OCI-LY1 (cell line): ENCODE data around the gene CKB.

ENCODE experiments used
- H2AFZ ChIP-seq: fragments of 200-600 bp; sonication (generic), shearing (Covaris generic); 2 replicates; pipeline ENCODE4 v1.6.0; 2014; ENCODE audit warnings: antibody characterized with exemption, mild to moderate bottlenecking, low read length
- H3F3A ChIP-seq: fragments of 200-600 bp; sonication (generic), shearing (Covaris generic); 2 replicates; pipeline ENCODE4 v1.6.0; 2014; ENCODE audit warnings: mild to moderate bottlenecking, antibody characterized with exemption, low read length, moderate library complexity; ENCODE audit not compliant: insufficient read depth
- H3K27ac ChIP-seq: fragments of 200-600 bp; sonication (generic); 2 replicates; pipeline ENCODE4 v1.5.1; 2014; ENCODE audit warnings: low read length, mixed run types, mild to moderate bottlenecking, low read depth; ENCODE audit not compliant: poor library complexity, severe bottlenecking
- H3K27me3 ChIP-seq: fragments of 200-600 bp; sonication (generic); 2 replicates; pipeline ENCODE4 v1.6.0; 2014; ENCODE audit warnings: antibody characterized with exemption, mild to moderate bottlenecking, low read length, moderate library complexity; ENCODE audit not compliant: insufficient read depth
- H3K36me3 ChIP-seq: fragments of 200-600 bp; sonication (generic); 2 replicates; pipeline ENCODE4 v1.6.1; 2014; ENCODE audit warnings: mild to moderate bottlenecking, antibody characterized with exemption, low read length, moderate library complexity, mixed read lengths; ENCODE audit not compliant: insufficient read depth
- H3K4me1 ChIP-seq: fragments of 200-600 bp; sonication (generic); 2 replicates; pipeline ENCODE4 v1.5.1; 2014; ENCODE audit warnings: mild to moderate bottlenecking, low read length, moderate library complexity; ENCODE audit not compliant: insufficient read depth, severe bottlenecking
- H3K4me2 ChIP-seq: fragments of 200-600 bp; sonication (generic), shearing (Covaris generic); 2 replicates; pipeline ENCODE4 v1.6.1; 2014; ENCODE audit warnings: low read length
- H3K4me3 ChIP-seq: fragments of 200-600 bp; sonication (generic); 2 replicates; pipeline ENCODE4 v1.5.1; 2014; ENCODE audit warnings: low read length, low read depth, mild to moderate bottlenecking, mixed read lengths; ENCODE audit not compliant: poor library complexity, severe bottlenecking
- H3K79me2 ChIP-seq: fragments of 200-600 bp; shearing (Covaris generic); 2 replicates; pipeline ENCODE4 v1.6.1; 2016; ENCODE audit warnings: mixed run types, low read length, mixed read lengths; ENCODE audit not compliant: insufficient read depth
- H3K9ac ChIP-seq: fragments of 200-600 bp; sonication (generic), shearing (Covaris generic); 2 replicates; pipeline ENCODE4 v1.6.1; 2014; ENCODE audit warnings: mild to moderate bottlenecking, low read length, mixed read lengths
- H3K9me2 ChIP-seq: fragments of 200-600 bp; sonication (generic), shearing (Covaris generic); 2 replicates; pipeline ENCODE4 v1.6.1; 2014; ENCODE audit warnings: low read depth, mild to moderate bottlenecking, low read length, mixed read lengths
- H3K9me3 ChIP-seq: fragments of 200-600 bp; shearing (Covaris generic); 2 replicates; pipeline ENCODE4 v1.6.1; 2014; ENCODE audit warnings: low read length, mixed read lengths
- H4K20me1 ChIP-seq: fragments of 200-600 bp; sonication (generic), shearing (Covaris generic); 2 replicates; pipeline ENCODE4 v1.6.0; 2016; ENCODE audit warnings: mild to moderate bottlenecking, low read length; ENCODE audit not compliant: insufficient read depth
- CTCF ChIP-seq: fragments of 200-600 bp; sonication (generic), shearing (Covaris generic); IDR thresholded peaks from 2 replicates; pipeline ENCODE4 v1.5.1; 2017; ENCODE audit warnings: mild to moderate bottlenecking, antibody characterized with exemption, low read length, moderate library complexity, mixed read lengths
- EZH2 ChIP-seq: fragments of 200-600 bp; sonication (generic), shearing (Covaris generic); IDR thresholded peaks from 2 replicates; pipeline ENCODE4 v1.8.0; 2017; ENCODE audit warnings: borderline replicate concordance, mixed run types, mild to moderate bottlenecking, antibody characterized with exemption, low read length, moderate library complexity, mixed read lengths

CKB gene

GRCh38 chr14:103522649-103523574, at the start of gene CKB:
Gene CKB (minus strand): TSS chr14:103522830. CDS start chr14:103522493, 337 bp downstream.
- Histone ChIP-seq H3K9me2 (no peaks in the 10 kb centered on the region), H3K27me3 (no peaks in the 10 kb centered on the region; the same call in 1 of the 2 replicates), H3K9me3 (no peaks in the 10 kb centered on the region), H3K36me3 (no peaks in the 10 kb centered on the region), H3K4me3 (peak within 1 kb of the TSS; percentile 55), H3K4me1 (peaks cover 25% of the 10 kb centered on the region), H3K4me2 (peak within 1 kb of the TSS; percentile 63), H3K27ac (no peak within 1 kb of the TSS), H3K9ac (no peak within 1 kb of the TSS; the same call in 1 of the 2 replicates), H2AFZ (no peak within 1 kb of the TSS), H3F3A (no peaks in the 10 kb centered on the region), H4K20me1 (no peaks in the 10 kb centered on the region), H3K79me2 (no peaks in the 10 kb centered on the region)
- TF ChIP-seq EZH2 (no peak), CTCF (no peak)

GRCh38 chr14:103569408-103569807, 46.8 kb upstream of the CKB start:
- no peak for TF ChIP-seq CTCF
- peaks cover 11% of the 10 kb centered on the region for H3K36me3 ChIP-seq
- no peaks in the 10 kb centered on the region for H3K9me3 ChIP-seq
- H3K27ac ChIP-seq: peak overlapping the region; percentile 16
- no peak overlapping the region for H2AFZ ChIP-seq
- no peak overlapping the region for H3K9ac ChIP-seq
- H3K4me2 ChIP-seq: no peak overlapping the region
- no peaks in the 10 kb centered on the region for H3K9me2 ChIP-seq
- peaks cover 28% of the 10 kb centered on the region for H3K4me1 ChIP-seq
- H3K79me2 ChIP-seq: peaks cover 28% of the 10 kb centered on the region
- no peaks in the 10 kb centered on the region for H4K20me1 ChIP-seq
- H3K27me3 ChIP-seq: no peaks in the 10 kb centered on the region
- no peak overlapping the region for H3K4me3 ChIP-seq
- H3F3A ChIP-seq: no peaks in the 10 kb centered on the region

- Histone ChIP-seq H3K9me2 (no peaks in the 10 kb centered on the region), H3K79me2 (peaks cover 33% of the 10 kb centered on the region), H3K4me2 (no peak overlapping the region), H2AFZ (no peak overlapping the region), H3K4me1 (peaks cover 32% of the 10 kb centered on the region), H3K27me3 (no peaks in the 10 kb centered on the region), H3F3A (no peaks in the 10 kb centered on the region), H4K20me1 (no peaks in the 10 kb centered on the region), H3K27ac (no peak overlapping the region), H3K4me3 (no peak overlapping the region), H3K9ac (no peak overlapping the region), H3K9me3 (no peaks in the 10 kb centered on the region), H3K36me3 (peaks cover 7% of the 10 kb centered on the region; the same call in 1 of the 2 replicates)
- no peak for TF ChIP-seq EZH2
Observed at GRCh38 chr14:103568952-103569351, 46.3 kb upstream of the CKB start.
